ENCODE measurements around the gene SH3TC1.

- TF ChIP-seq ZC3H4 (CRISPR knock-in tag; IDR thresholded peaks at IDR 0.05; ENCODE audit: borderline replicate concordance) (no peak), SP1 (IDR thresholded peaks at IDR 0.05) (no peak), SP1 (CRISPR knock-in tag; IDR thresholded peaks at IDR 0.05) (no peak), ZNF800 (CRISPR knock-in tag; IDR thresholded peaks at IDR 0.05) (no peak), ZNF20 (CRISPR knock-in tag; IDR thresholded peaks at IDR 0.05) (no peak), NR2C2 (CRISPR knock-in tag; IDR thresholded peaks at IDR 0.05; ENCODE audit: borderline replicate concordance) (no peak), NR1H2 (CRISPR knock-in tag; IDR thresholded peaks at IDR 0.05; ENCODE audit: borderline replicate concordance, low read depth) (no peak), ZBTB40 (IDR thresholded peaks at IDR 0.05) (no peak), ZBTB40 (CRISPR knock-in tag; IDR thresholded peaks at IDR 0.05) (no peak), NBN (conservative IDR thresholded peaks at IDR 0.05) (no peak), ELF1 (CRISPR knock-in tag; IDR thresholded peaks at IDR 0.05) (no peak), ESRRA (CRISPR knock-in tag; IDR thresholded peaks at IDR 0.05; ENCODE audit: low read depth) (no peak), RBAK (CRISPR knock-in tag; IDR thresholded peaks at IDR 0.05) (no peak), CEBPG (CRISPR knock-in tag; IDR thresholded peaks at IDR 0.05) (no peak), ZNF776 (CRISPR knock-in tag; IDR thresholded peaks at IDR 0.05) (no peak)
Observed at GRCh38 chr4:8224267-8224974, 25.3 kb downstream of the SH3TC1 start.

Measured in HepG2 (cell line).